ENCODE measurements around the gene GAD2. TPM values are rescaled to one million over a fixed set of nuclear protein-coding genes. Genes with fewer than 3 reads are reported as not detected.

Gene GAD2
- total RNA-seq, 2 donors from 2014 or later: not detected

Other genes starting within 250 kb of the GAD2 start
- gene APBB1IP, start 221.6 kb downstream of the GAD2 start, total RNA-seq: 10 to 100 TPM; 46.5 to 50.4 TPM